ENCODE measurements around the gene CNBP. TPM values are rescaled to one million over a fixed set of nuclear protein-coding genes. Genes with fewer than 3 reads are reported as not detected.

CNBP gene
- 331 and 355 TPM in 2 replicates for total RNA-seq (2022)
- percentile 99 among the genes with signal in this experiment for Bru-seq, nascent RNA
- percentile 99 among the genes with signal in this experiment for BruChase-seq, experiment 1, labeled RNA remaining after a 6-hour chase
- percentile 99 among the genes with signal in this experiment for BruChase-seq, experiment 2, labeled RNA remaining after a 2-hour chase
- long read RNA-seq, transcript CNBP-208 (5 exons, 1,549 nt) = minor isoform, 26 of 1,098 reads
- long read RNA-seq, transcript CNBP-204 (5 exons, 1,641 nt) = minor isoform, 105 of 1,098 reads
- long read RNA-seq, transcript CNBP-201 (5 exons, 1,664 nt) = minor isoform, 341 of 1,098 reads
- long read RNA-seq, transcript CNBP-207 (5 exons, 1,626 nt) = major isoform, 372 of 1,098 reads
- long read RNA-seq, partial matches to known transcripts = 9 of 1,098 reads
- long read RNA-seq, other reads (novel, unspliced or antisense) = 212 of 1,098 reads

DNA sequence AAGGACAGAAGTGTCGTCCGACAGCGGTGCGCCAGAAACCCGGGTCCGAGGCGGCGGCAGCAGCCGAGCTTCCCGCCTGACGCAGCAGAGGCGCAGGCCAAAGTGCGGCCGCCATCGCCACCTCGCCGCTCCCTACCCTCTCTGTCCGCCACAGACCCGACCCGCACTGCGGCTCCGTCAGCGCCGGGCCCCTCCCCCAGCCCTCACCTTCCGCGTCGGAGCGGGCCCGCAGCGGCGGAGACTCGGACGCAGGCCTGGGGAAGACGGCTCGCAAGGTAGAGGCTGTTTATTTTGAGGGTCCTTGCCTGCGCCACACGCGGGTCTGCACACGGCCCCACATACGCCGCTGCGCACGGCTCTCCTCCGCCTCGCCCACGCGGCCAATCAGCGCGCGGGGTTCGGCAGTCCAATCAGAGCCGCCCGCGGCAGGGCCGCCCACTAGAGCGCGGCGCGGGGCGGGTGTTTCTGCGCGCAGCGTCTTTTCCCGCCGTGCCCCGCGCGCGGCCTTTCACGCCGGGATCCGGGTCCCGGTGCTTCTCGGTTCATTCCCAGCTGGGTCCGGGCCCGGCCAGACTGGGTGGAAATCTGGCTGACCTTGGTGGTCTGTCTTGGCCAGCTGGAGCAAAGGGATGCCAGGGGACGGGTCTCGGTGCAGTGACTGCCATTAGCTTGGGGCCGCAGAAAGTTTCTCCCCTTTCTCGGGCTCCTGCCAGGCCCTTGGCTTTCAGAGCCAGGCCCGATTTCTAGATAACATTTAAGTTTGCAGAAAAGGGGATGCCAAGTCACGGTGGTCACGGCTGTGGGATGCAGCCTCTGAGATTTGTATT lies at the start of gene CNBP:
CNBP (minus strand) TSS at position 328 of the 827 bp plus-strand sequence. CDS start 12,139 bp downstream, outside the sequence.
- Mint-ChIP-seq H3K27me3 (ENCODE audit: unreplicated experiment) (no peaks in the 10 kb centered on the region), H3K4me3 (ENCODE audit: low read depth, unreplicated experiment) (peak within 1 kb of the TSS; percentile 100), H3K27ac (ENCODE audit: unreplicated experiment) (peak within 1 kb of the TSS; percentile 99), H3K4me1 (ENCODE audit: low read depth, unreplicated experiment) (peaks cover 27% of the 10 kb centered on the region), H3K9me3 (ENCODE audit: low read depth, unreplicated experiment) (no peaks in the 10 kb centered on the region), H3K36me3 (ENCODE audit: insufficient read depth, unreplicated experiment) (peaks cover 59% of the 10 kb centered on the region)
- CTCF ChIA-PET = interaction anchor here (1.6 kb wide), 1 partner anchor 61 kb away, joined by 5 read pairs; no protein-coding TSS in a partner anchor
- no peak for TF ChIP-seq CTCF (IDR thresholded peaks at IDR 0.05; ENCODE audit: unreplicated experiment)
- no TSS peak for BruUV-seq (replicated peaks)
- intact Hi-C loops (cut with micrococcal nuclease; ENCODE audit: unreplicated experiment) = loop anchor here (5.0 kb wide), 1 partner anchor 131 kb away; no protein-coding TSS in a partner anchor
- DNase-seq = peak; percentile 99

DNA sequence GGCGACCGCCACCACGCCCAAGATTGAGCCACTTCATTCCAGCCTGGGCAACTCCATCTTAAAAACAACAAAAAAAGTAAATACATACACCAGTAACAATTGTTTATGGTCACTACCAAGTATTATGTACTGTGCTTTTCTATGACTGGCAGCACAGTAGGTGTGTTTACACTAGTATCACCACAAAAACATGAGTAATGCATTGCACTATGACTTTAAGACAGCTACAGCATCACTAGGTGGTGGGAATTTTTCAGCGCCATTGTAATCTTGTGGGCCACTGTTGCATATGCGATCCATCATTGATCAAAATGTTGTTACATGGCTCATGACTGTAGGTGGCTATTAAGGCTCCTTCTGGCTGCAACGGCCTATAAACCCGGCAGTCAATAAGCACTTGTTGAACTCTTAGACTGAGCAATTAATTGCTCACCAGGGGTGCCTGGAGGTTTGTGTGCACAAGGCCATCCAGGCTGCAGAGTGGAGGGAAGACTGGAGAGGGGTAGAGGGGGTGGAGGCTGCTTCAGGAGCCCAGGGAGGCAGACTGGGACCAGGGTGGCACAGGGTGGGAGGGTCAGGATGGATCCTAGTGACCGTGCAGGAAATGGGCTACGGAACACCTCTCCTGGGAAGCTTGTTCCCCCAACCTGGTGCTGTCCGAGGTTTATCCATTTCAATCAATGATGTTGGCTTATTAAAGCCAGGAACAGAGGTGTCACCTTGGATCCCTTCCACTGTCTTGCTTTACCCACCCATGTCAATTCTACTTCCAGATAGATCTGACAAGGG lies 47.8 kb upstream of the CNBP start:
- no peak for DNase-seq
- peaks cover 25% of the 10 kb centered on the region for H3K4me1 Mint-ChIP-seq (ENCODE audit: low read depth, unreplicated experiment)
- CTCF ChIA-PET = interaction anchor here (0.6 to 1.4 kb wide), 5 partner anchors 9 to 864 kb away, joined by 3 to 7 read pairs (median 4); no protein-coding TSS in a partner anchor
- H3K4me3 Mint-ChIP-seq (ENCODE audit: low read depth, unreplicated experiment) = no peak overlapping the region
- H3K27me3 Mint-ChIP-seq (ENCODE audit: unreplicated experiment) = no peaks in the 10 kb centered on the region
- no peaks in the 10 kb centered on the region for H3K9me3 Mint-ChIP-seq (ENCODE audit: low read depth, unreplicated experiment)
- peaks cover 4% of the 10 kb centered on the region for H3K36me3 Mint-ChIP-seq (ENCODE audit: insufficient read depth, unreplicated experiment)
- H3K27ac Mint-ChIP-seq (ENCODE audit: unreplicated experiment) = no peak overlapping the region
- no peak for TF ChIP-seq CTCF (IDR thresholded peaks at IDR 0.05; ENCODE audit: unreplicated experiment)
- no TSS peak for BruUV-seq (replicated peaks)
- intact Hi-C loops (cut with micrococcal nuclease; ENCODE audit: unreplicated experiment) = no loop called here

- H3K4me3 Mint-ChIP-seq (ENCODE audit: low read depth, unreplicated experiment) = no peak overlapping the region
- no TSS peak for BruUV-seq (replicated peaks)
- no peak overlapping the region for H3K27ac Mint-ChIP-seq (ENCODE audit: unreplicated experiment)
- peaks cover 4% of the 10 kb centered on the region for H3K36me3 Mint-ChIP-seq (ENCODE audit: insufficient read depth, unreplicated experiment)
- peak; percentile 48 for DNase-seq
- no peaks in the 10 kb centered on the region for H3K9me3 Mint-ChIP-seq (ENCODE audit: low read depth, unreplicated experiment)
- H3K4me1 Mint-ChIP-seq (ENCODE audit: low read depth, unreplicated experiment) = peaks cover 29% of the 10 kb centered on the region
- TF ChIP-seq CTCF (IDR thresholded peaks at IDR 0.05; ENCODE audit: unreplicated experiment) = no peak
- intact Hi-C loops (cut with micrococcal nuclease; ENCODE audit: unreplicated experiment) = no loop called here
- no peaks in the 10 kb centered on the region for H3K27me3 Mint-ChIP-seq (ENCODE audit: unreplicated experiment)
- CTCF ChIA-PET = interaction anchor here (0.6 to 1.4 kb wide), 6 partner anchors 10 to 865 kb away, joined by 3 to 7 read pairs (median 4); no protein-coding TSS in a partner anchor
Measured at GRCh38 chr3:129230311-129231019, 46.8 kb upstream of the CNBP start.
